22Rv1 (cell line): ENCODE measurements around the gene SCG3.

Experiments
- ZFX ChIP-seq: fragments of 450-650 bp; IDR thresholded peaks from 2 replicates; pipeline ENCODE4 v1.6.1; 2017; ENCODE audit warnings: antibody characterized with exemption, borderline replicate concordance
- TF ChIP-seq, protein P1 (sequence below): fragments of 450-650 bp; IDR thresholded peaks from 2 replicates; pipeline ENCODE4 v1.5.1; 2017; ENCODE audit warnings: mild to moderate bottlenecking

GRCh38 chr15:51677021-51677420 is 4.3 kb upstream of the SCG3 start:
- TF ChIP-seq, protein P1, sequence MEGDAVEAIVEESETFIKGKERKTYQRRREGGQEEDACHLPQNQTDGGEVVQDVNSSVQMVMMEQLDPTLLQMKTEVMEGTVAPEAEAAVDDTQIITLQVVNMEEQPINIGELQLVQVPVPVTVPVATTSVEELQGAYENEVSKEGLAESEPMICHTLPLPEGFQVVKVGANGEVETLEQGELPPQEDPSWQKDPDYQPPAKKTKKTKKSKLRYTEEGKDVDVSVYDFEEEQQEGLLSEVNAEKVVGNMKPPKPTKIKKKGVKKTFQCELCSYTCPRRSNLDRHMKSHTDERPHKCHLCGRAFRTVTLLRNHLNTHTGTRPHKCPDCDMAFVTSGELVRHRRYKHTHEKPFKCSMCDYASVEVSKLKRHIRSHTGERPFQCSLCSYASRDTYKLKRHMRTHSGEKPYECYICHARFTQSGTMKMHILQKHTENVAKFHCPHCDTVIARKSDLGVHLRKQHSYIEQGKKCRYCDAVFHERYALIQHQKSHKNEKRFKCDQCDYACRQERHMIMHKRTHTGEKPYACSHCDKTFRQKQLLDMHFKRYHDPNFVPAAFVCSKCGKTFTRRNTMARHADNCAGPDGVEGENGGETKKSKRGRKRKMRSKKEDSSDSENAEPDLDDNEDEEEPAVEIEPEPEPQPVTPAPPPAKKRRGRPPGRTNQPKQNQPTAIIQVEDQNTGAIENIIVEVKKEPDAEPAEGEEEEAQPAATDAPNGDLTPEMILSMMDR = no peak
- no peak for TF ChIP-seq ZFX
